SU-DHL-6 (cell line): ENCODE results near the gene RHEX.

Experiments
- H2AFZ ChIP-seq: fragments of 200-600 bp; sonication (generic); 2 replicates; pipeline ENCODE4 v1.6.1; 2014; ENCODE audit warnings: low read depth, mild to moderate bottlenecking, moderate library complexity, mixed read lengths, antibody characterized with exemption, low read length; ENCODE audit not compliant: severe bottlenecking
- H3F3A ChIP-seq: fragments of 200-600 bp; shearing (Covaris generic); 2 replicates; pipeline ENCODE4 v1.6.0; 2016; ENCODE audit warnings: antibody characterized with exemption, mild to moderate bottlenecking; ENCODE audit not compliant: insufficient read depth
- H3K27ac ChIP-seq: fragments of 200-600 bp; sonication (generic); 2 replicates; pipeline ENCODE4 v1.5.1; 2016; ENCODE audit warnings: low read depth, mild to moderate bottlenecking, low read length, moderate library complexity, mixed read lengths
- H3K27me3 ChIP-seq: fragments of 200-600 bp; sonication (generic), shearing (Covaris generic); 2 replicates; pipeline ENCODE4 v1.6.0; 2014; ENCODE audit warnings: mild to moderate bottlenecking, low read length
- H3K36me3 ChIP-seq: fragments of 200-600 bp; sonication (generic); 2 replicates; pipeline ENCODE4 v1.6.1; 2014; ENCODE audit warnings: mild to moderate bottlenecking, low read length, mixed read lengths
- H3K4me2 ChIP-seq: fragments of 300-600, 200-600 bp; shearing (Covaris generic), sonication (generic); 2 replicates; pipeline ENCODE4 v1.6.0; 2014; ENCODE audit warnings: low read length, low read depth, mild to moderate bottlenecking; ENCODE audit not compliant: poor library complexity, severe bottlenecking
- H3K4me3 ChIP-seq: fragments of 200-600 bp; sonication (generic); 2 replicates; pipeline ENCODE4 v1.5.1; 2014; ENCODE audit warnings: antibody characterized with exemption, low read length, mild to moderate bottlenecking, mixed read lengths; ENCODE audit not compliant: insufficient read depth, poor library complexity, severe bottlenecking
- H3K79me2 ChIP-seq: fragments of 200-600 bp; sonication (generic); 2 replicates; pipeline ENCODE4 v1.6.1; 2014; ENCODE audit warnings: mild to moderate bottlenecking, low read length, moderate library complexity; ENCODE audit not compliant: insufficient read depth
- H3K9ac ChIP-seq: fragments of 200-600 bp; sonication (generic); 2 replicates; pipeline ENCODE4 v1.7.0; 2014; ENCODE audit warnings: mild to moderate bottlenecking, low read length
- H3K9me2 ChIP-seq: fragments of 200-600 bp; sonication (generic); replicated peaks from 2 replicates; pipeline ENCODE4 v1.6.1; 2014; ENCODE audit warnings: low read length; ENCODE audit not compliant: insufficient read depth
- H3K9me3 ChIP-seq: fragments of 200-600 bp; sonication (generic); 2 replicates; pipeline ENCODE4 v1.6.1; 2014; ENCODE audit warnings: low read length, mixed read lengths; ENCODE audit not compliant: insufficient read depth
- H4K20me1 ChIP-seq: fragments of 200-600 bp; sonication (generic); 2 replicates; pipeline ENCODE4 v1.6.1; 2014; ENCODE audit warnings: low read depth, mild to moderate bottlenecking, antibody characterized with exemption, low read length, moderate library complexity, mixed read lengths
- EZH2phosphoT487 ChIP-seq: fragments of 200-600 bp; sonication (generic), shearing (Covaris generic); conservative IDR thresholded peaks from 2 replicates; pipeline ENCODE4 v1.6.1; 2018; ENCODE audit warnings: mild to moderate bottlenecking, antibody characterized with exemption, low read length, moderate library complexity, mixed read lengths
- TF ChIP-seq, protein P1 (sequence below): fragments of 200-600 bp; sonication (generic); IDR thresholded peaks from one replicate; pipeline ENCODE4 v1.5.1; 2017; ENCODE audit warnings: antibody characterized with exemption, mild to moderate bottlenecking, low read length, moderate library complexity; ENCODE audit not compliant: insufficient read depth, poor library complexity, severe bottlenecking

Gene RHEX

DNA sequence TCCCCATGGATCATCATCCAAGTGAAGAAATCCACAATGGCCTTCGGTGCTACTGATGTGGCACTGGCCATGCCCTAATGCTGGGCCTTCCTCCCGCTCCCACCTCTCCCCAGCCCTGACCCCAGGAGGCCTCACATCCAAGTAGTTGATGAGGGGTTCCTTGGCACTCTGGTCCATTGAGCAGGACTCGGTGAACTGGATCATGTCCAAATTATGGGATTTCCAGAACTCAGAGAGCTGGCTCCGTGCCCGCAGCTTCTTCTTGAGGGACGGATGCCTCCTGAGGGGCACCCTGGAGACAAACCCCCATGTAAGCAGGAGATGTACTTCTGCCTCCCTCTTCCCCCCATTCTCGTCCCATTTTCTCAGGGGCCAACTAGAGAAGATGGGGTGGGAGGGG lies 30.2 kb upstream of the RHEX start:
- no peaks in the 10 kb centered on the region for H3F3A ChIP-seq
- no peak overlapping the region for H3K4me3 ChIP-seq
- H3K36me3 ChIP-seq, result no peaks in the 10 kb centered on the region
- H3K79me2 ChIP-seq, result no peaks in the 10 kb centered on the region
- H3K4me2 ChIP-seq, result no peak overlapping the region
- TF ChIP-seq, protein P1, sequence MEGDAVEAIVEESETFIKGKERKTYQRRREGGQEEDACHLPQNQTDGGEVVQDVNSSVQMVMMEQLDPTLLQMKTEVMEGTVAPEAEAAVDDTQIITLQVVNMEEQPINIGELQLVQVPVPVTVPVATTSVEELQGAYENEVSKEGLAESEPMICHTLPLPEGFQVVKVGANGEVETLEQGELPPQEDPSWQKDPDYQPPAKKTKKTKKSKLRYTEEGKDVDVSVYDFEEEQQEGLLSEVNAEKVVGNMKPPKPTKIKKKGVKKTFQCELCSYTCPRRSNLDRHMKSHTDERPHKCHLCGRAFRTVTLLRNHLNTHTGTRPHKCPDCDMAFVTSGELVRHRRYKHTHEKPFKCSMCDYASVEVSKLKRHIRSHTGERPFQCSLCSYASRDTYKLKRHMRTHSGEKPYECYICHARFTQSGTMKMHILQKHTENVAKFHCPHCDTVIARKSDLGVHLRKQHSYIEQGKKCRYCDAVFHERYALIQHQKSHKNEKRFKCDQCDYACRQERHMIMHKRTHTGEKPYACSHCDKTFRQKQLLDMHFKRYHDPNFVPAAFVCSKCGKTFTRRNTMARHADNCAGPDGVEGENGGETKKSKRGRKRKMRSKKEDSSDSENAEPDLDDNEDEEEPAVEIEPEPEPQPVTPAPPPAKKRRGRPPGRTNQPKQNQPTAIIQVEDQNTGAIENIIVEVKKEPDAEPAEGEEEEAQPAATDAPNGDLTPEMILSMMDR, result no peak
- no peak for TF ChIP-seq EZH2phosphoT487
- no peaks in the 10 kb centered on the region for H4K20me1 ChIP-seq
- H3K27ac ChIP-seq, result no peak overlapping the region
- no peak overlapping the region for H2AFZ ChIP-seq
- no peak overlapping the region for H3K9ac ChIP-seq
- no peaks in the 10 kb centered on the region for H3K9me3 ChIP-seq
- no peaks in the 10 kb centered on the region for H3K27me3 ChIP-seq
- H3K9me2 ChIP-seq, result no peaks in the 10 kb centered on the region

DNA sequence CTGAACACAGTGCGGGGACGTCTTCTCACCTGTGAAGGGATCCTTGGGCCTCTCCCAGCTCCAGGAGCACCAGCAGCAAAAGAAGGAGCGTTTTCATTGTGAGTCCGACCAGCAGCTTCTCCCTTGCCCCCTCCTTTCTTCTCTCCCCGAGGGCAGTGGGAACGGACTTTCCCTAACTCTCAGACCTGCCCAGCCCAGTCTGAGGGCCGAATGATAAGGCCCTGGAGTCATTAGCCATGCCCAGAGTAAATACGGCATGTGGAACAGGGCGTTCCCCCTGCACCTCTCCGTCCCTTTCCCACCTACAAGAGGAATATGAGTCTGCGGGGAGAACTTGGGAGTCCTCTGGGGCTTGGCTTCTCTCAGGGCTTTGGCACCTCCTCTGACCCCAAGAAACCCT lies 29.3 kb upstream of the RHEX start, which contains the start of gene CTSE:
Gene CTSE, minus strand, starts transcription at position 201 of the 400 bp plus-strand sequence. Its CDS starts 104 bp downstream, at position 97.
- no peaks in the 10 kb centered on the region for H4K20me1 ChIP-seq
- H3F3A ChIP-seq, result no peaks in the 10 kb centered on the region
- H3K4me3 ChIP-seq, result no peak within 1 kb of the TSS
- no peaks in the 10 kb centered on the region for H3K9me3 ChIP-seq
- H3K79me2 ChIP-seq, result no peaks in the 10 kb centered on the region
- no peak within 1 kb of the TSS for H3K9ac ChIP-seq
- H3K4me2 ChIP-seq, result no peak within 1 kb of the TSS
- H3K27ac ChIP-seq, result no peak within 1 kb of the TSS
- H3K9me2 ChIP-seq, result no peaks in the 10 kb centered on the region
- no peaks in the 10 kb centered on the region for H3K36me3 ChIP-seq
- no peaks in the 10 kb centered on the region for H3K27me3 ChIP-seq
- H2AFZ ChIP-seq, result no peak within 1 kb of the TSS
- TF ChIP-seq EZH2phosphoT487, result no peak
- TF ChIP-seq, protein P1, result no peak

DNA sequence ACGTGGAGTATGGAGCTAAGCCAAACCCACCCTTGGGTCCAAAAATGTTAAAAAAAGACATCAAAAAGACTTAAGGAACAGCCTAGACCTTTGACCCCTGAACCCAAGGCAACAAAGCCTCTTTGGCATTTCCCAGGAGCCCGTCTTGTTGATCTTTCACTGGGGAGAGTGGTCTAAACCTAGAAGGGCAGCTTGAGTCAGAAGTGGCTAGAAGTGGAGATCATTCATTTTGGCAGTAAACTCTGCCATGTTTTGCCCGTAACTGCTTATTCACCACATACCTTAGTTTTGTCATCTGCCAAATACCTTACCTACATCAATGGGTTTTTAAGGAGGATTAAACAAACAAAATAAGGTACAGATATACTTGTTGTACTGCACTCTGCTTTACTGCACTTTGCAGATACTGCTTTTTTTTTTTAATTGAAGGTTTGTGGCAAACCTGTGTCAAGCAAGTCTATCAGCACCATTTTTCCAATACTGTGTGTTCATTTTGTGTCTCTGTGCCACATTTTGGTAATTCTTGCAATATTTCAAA lies 27.6 kb upstream of the RHEX start:
- Histone ChIP-seq H3K79me2 (no peaks in the 10 kb centered on the region), H2AFZ (no peak overlapping the region), H3K9me2 (no peaks in the 10 kb centered on the region), H4K20me1 (no peaks in the 10 kb centered on the region), H3F3A (no peaks in the 10 kb centered on the region), H3K9me3 (no peaks in the 10 kb centered on the region), H3K4me2 (no peak overlapping the region), H3K9ac (no peak overlapping the region), H3K27me3 (no peaks in the 10 kb centered on the region), H3K36me3 (no peaks in the 10 kb centered on the region), H3K27ac (no peak overlapping the region), H3K4me3 (no peak overlapping the region)
- no peak for TF ChIP-seq EZH2phosphoT487
- TF ChIP-seq, protein P1, result no peak
